ENCODE data around the gene WWOX. TPM values are rescaled to one million over a fixed set of nuclear protein-coding genes. Genes with fewer than 3 reads are reported as not detected.

WWOX gene
- total RNA-seq, 1 experiment from 2014 or later = 13.0 TPM

DNA sequence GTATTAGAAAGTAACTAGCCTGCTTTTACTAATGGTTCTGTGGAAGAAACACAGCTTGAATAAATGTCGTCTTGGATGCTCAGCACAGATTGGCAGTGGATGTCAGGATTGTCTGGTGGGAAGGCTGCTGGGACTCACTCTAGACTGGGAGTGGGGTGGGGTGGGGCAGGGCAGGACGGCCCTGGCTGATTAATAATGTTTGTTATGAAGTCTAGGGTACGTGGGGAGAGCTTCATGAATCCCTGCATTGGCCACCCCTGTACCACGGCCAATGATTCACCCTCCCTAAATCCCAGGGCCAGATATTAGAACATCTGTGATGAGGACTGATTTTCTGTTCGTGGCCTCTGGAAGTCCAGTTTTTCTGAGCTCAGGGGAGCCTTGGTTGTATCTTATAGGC is 421.0 kb downstream of the WWOX start:
- no peak for DNase-seq (ENCODE audit: low read depth)

DNA sequence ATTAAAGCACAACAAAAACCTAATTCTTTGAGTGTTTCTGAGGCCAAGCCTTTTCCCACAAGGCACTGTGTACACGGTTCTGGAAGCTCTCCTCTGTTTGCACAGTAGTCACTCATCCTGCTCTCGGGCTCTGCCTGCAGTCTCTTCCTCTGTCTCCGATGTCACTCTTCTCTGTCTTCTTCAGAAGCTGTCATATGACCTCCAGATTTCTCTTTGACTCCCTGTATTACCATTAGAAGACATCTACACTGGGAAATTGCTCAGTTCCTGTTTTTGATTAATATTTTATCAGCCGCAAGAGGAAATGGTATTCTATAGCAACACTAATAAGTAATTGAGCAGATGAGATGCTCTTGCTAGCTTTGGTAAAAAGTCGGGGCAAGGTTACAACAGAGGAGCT is 422.9 kb downstream of the WWOX start:
- DNase-seq (ENCODE audit: low read depth) = no peak

DNA sequence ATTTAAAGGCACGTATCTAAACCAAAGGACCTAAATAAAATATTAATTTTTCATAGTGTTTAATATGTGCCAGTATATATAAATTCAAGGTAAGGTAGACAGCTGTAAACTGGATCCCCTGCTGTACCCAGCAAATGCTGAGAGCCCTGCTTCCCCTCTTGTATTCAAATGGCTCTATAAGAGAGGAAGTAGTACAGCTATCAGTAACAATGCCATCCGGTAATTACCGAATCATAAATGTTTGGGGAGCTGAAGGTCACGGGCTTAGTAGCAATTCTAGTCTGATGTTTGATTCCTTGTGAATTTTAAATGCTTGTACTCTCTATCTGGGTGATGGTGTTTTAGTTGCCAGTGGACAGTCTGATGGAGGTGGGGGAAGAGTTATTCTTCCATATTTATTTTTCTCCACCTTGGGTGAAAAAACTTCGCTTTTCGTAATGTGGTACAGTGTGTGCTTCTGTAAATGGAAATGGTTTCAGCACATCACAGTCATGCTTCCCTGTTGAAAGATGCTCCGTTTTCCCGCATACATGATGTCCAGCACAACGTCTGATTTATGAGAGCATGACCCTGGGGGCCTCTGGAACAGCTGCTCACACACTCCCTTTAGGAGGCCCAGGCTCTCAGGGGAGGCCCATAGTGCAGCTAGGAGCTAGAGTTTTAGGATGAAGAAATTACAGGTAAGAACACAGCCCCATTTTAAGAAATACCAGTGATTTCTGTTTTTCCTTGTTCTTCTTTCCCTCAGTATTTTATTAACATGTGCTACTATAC is 423.9 kb downstream of the WWOX start:
- no peak for DNase-seq (ENCODE audit: low read depth)

DNA sequence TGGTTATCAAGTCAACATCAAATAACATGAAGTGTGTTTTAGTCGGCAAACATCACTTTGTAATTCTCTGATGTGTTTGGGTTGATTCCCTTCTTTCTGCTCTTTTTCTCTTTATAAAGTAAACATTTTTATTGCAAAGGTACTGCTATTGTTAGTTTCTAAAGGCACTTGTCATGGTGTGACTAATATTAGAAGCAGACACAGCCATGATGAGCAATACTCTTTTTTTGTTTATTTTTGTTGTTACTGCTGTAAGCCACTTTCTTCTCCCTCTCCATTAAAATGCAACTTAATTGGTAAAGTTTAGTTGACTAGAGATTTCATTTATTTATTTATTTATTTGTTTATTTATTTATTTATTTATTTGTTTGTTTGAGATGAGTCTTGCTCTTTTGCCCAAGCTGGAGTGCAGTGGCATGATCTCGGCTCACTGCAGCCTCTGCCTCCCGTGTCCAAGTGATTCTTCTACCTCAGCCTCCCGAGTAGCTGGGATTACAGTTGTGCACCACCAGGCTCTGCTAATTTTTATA is 424.7 kb downstream of the WWOX start:
- no peak for DNase-seq (ENCODE audit: low read depth)

DNA sequence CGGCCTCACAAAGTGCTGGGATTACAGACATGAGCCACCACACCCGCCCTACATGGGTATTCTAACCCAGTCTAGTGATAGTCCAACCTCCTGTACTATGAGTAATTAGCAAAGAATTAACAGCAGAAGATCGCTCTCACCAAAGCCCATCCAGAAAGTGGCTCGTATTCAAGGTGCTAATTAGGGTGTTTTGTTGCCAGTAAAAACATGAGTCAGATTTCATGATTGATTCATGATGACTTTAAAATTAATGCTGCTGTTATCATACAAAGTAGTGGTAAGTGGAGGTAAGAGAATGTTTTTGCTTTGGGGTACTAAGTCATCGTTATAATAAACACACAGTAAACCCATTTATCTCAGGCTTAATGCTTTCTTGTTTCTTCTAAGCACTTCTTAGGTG is 428.8 kb downstream of the WWOX start:
- DNase-seq (ENCODE audit: low read depth) = no peak

DNA sequence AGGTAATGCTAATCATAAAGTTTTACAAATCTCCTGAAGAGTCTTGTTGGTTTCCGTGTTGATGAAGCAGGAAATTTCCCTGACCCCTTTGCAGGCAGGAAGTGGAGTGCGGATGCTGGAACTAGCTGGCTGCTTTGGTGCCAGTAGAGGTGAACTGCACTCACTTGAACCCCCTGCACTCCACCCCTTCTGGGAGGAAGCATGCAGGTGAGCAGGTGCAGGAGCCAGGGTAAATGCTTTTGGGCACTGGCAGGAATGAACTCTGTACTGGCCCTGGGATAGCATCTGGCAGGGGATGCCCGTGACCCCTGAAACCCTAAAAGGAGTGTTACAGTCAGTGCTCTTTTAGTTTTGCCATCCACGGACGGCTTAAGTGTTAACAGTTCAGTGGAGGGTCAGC is 430.4 kb downstream of the WWOX start:
- DNase-seq (ENCODE audit: low read depth) = no peak

DNA sequence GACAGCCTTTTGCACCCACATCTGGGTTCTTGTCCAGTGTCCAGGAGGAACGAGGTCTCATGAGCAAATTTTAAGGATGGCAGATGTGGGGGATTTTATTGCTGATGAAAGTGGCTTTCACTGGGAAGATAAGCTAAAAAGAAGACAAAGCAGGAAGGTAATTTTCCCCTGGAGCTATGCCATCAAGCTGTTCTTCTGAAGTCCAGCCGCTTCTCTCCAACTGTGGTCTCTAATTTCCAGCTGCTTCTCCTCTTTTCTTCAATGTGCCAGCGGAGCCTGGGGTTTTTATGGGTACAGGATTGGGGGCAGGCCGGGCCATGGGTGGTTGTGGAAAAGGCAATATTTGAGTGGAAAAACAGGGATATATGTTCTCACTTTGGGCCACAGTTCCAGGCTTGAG is 430.8 kb downstream of the WWOX start:
- no peak for DNase-seq (ENCODE audit: low read depth)

DNA sequence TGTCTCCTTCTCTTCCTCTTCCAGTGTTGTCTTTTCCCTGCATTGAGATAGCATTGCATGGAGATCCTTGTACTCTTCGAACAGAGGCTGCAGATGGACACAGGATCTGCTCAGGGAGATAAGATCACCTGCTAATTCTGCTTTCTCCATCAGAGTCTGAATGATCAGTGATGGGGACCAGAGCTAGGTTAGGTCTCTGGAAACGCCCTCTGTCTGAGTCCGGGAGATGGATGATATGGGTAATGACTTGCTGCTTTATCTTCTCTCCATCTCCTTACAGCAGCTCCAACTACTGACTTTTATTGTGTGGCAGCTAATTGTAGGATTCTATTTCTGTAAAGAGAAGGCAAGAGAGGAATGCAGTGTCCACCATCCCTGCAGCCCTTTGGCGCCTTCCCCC is 435.6 kb downstream of the WWOX start:
- no peak for DNase-seq (ENCODE audit: low read depth)

DNA sequence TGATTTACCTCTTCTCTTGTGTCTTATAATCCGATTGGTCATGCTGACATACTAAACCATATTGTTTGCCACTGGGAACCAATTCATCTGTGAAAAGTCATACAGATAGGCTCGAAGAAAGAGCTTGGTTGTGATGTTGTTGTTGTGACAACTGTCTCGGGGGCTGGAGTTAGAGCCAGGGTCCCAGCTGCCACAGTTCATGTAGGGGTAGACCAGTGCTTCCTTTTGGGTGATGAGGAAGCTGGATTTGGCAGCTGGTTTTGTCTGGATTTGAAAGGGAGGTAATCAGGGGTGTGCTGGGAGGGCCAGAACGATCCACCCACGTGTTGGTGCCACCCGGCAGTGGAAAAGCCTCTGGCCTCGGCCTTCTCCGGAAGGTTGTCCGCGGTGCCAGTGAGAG is 438.1 kb downstream of the WWOX start:
- no peak for DNase-seq (ENCODE audit: low read depth)

DNA sequence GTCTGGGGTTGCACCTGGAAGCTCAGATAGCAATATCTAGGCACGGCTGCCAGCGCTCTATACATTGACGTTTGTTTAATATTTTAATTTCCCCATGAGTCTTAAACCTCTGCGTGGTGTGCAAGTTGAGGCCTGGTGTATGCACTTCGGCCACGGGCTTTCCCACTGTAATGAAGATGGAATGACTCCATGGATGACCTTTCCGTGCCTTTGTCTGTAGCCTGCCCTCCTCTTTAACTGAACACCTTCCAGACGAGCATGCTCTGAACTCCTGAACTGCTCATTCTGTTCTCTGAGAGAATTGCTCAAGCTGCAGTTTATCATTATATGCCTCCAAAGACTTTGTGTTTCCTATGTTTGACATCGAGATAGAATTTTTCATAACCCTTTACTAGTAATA is 438.8 kb downstream of the WWOX start:
- DNase-seq (ENCODE audit: low read depth) = no peak

DNA sequence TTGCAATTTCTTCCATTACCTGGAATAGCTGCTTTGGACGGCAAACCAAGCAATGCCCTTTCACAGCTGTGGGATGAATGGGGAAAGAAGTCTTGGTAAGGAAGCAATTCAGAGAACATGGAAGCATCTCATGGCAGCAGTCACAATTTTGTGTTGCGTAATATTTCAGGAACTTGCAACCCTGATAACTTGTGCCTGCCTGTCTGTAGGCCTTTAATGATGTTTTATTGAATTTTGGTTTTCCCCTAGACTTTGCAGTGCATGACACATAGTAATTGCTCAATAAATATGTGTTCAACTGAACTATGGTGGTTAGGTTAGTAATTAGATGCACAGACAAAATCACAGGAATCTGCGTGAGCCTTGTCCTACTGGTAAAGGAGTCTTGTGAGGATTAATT is 439.5 kb downstream of the WWOX start:
- DNase-seq (ENCODE audit: low read depth) = no peak

DNA sequence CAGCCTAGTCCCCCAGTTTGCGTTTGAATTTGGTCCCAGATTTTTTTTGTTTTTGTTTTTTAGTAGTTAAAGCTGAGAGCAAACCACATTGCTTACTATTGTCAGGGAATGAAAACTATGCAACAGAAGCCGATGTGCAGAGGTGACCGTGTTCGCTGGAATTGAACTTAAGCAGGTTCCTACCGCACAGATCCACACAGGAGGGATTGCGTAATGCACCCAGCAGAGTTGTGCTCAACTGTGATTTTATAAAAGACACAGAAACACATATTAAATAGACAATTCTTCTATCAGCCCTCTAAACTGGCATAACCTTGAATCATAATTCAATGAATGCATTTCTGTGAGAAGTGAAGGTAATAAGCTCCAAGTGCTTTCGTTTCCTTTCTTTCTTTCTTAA is 443.0 kb downstream of the WWOX start:
- DNase-seq (ENCODE audit: low read depth) = no peak

DNA sequence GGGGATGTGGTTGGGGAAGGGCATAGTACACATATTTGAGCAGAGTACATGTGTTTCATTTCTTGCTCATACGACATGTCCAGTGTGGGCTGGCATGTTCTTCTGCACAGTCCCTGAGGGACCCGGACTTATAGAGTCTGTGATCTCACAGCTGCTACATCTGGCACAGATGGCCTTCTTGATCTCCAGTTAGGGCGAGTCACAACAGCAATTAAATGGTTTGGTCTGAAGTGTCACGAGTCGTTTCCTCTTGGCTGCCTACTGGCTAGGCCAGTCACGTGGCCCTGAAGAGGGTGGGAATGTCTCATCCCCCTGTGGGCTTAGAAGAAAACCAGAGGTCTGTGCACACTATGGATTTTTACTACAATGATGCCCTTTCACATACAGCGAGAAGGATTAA is 443.6 kb downstream of the WWOX start:
- DNase-seq (ENCODE audit: low read depth) = peak; percentile 1

DNA sequence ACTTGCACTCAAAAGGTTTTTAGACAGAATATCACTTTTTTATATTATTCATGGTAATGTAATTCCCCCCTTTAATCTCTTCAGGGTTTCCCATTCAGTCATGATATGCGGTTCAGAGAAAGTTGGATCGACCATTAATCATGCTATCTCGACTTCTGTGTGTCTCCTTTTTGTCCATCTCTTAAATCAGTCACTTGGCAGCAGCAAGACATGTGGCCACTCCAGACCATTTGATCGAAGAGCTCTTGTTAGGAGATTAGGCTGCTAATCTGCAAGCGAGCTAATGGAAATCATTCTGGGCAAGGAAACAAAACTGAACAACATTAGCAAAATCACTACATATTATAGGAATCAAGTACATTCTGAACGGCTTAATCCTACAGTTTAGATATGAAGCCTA is 449.9 kb downstream of the WWOX start:
- DNase-seq (ENCODE audit: low read depth) = no peak

DNA sequence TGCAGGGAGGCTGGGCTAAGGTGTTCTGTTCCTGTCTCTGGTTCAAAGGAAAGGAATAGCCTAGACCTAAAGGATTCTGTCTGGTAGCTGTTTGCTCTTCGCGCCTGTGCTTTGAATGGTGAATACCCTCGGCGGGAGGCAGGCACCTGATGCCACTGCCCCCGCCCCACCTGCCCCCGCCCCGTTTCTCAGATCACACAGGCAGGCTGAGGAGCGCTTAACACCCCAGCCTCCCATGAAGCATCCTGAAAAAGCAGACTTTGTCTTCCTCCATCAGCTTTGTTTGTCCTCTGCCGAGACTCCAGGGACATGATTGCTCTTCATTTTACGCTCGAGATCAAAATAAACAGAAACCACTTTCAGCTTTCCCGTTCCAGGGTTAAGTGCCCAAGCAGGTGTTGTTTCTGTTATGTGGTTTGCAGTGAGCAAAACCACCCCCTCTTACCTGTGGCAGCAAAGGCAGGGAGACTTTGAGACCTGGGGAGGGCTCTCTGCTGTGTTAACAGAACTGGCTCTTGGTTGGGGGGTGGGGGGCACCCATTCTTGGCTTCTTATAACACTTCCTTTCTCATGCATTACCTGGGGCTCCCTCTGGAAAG is 452.1 kb downstream of the WWOX start:
- no peak for DNase-seq (ENCODE audit: low read depth)

DNA sequence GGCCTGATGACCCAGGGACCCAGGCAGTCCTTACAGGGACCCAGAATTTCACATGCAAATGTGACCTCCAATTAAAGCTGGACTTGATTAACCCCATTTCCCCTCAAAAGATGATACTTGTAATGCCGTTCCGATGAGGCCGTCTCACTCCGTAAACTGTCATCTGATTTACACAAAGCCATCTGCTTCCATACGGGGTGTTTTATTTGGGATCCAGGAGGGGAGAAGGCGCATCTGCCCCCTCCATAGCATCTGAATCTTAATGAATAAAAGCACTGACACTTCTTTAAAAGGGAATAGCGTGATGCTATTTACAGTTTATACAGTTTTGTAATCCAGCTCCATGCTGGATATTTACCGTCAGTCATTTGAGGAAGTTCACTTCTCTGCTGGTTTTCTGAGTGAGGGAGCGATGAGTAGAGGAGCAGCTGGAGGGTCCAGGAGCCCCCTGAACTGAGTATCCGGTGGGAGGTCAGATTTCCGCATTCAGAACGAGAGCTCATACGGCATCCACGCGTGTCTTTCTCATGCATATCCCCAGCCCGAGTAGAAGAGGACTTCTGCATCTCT is 452.7 kb downstream of the WWOX start:
- DNase-seq (ENCODE audit: low read depth) = no peak

DNA sequence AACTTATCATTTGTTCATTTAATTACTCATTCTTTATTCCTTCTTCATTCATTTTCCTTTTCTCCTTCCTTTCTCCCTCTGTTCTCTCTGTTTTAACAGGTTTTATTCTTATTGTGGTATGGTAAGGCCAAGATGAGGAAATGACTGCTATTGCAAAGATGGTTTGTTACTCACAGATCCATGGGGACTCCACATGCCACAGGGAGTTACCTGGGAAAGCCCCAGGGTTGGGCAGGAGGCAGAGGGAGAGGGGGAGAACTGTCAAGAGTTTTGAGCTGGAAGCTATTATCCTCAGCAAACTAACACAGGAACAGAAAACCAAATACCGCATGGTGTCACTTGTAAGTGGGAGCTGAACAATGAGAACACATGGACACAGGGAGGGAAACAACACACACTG is 453.3 kb downstream of the WWOX start:
- no peak for DNase-seq (ENCODE audit: low read depth)

DNA sequence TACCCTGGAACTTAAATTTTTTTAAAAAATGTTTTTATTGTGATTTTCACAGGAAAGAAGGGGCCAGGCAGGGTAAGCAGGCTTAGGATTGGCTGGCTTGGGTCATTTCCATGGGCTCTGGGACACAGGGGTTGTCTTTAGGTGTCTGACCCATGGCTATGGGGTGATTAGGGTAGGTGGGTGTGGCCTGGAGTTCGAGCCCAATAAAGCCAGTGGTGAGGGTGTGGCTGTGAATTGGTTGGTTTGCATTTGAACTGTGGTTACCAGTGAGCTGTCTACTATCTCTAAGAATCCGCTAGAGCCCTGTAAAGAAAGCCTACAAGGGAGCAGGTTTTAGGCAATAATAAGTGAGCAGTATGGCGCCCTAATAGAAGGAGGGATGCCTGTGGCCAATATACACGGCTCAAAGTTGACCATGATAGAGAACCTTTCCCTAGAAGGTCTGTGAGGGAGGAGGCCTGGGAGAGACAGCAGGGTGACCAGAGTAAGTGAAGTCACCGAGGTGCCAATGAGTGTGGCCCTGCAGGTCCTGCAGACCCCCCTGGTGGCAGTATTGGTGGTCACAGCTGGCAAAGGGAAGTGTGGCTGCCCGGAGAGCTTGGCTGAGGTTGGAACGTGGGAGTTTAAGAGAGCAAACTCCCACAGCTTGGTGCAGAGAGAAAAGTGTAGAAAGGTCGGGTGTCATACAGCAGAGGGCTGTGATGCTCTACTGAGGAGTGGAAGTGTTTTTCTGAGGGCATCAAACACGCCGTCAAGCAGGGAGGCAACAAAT is 454.0 kb downstream of the WWOX start:
- DNase-seq (ENCODE audit: low read depth) = no peak

DNA sequence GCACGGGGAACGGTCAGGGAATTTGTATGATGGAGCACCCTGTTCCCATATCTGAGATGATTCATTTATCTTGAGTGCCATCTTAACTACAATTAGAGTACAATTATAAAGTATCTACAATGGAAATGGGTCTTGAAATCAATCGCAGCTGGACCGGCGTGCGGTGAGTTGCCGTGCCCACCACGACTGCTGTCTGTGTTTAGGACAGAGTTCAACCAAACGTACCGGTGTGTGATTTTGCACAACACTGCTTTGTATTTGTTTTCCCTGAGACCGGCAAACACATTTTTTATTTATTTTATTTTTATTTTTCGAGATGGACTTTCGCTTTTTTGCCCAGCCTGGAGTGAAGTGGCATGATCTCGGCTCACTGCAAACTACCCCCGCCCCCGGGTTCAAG is 457.0 kb downstream of the WWOX start:
- no peak for DNase-seq (ENCODE audit: low read depth)

DNA sequence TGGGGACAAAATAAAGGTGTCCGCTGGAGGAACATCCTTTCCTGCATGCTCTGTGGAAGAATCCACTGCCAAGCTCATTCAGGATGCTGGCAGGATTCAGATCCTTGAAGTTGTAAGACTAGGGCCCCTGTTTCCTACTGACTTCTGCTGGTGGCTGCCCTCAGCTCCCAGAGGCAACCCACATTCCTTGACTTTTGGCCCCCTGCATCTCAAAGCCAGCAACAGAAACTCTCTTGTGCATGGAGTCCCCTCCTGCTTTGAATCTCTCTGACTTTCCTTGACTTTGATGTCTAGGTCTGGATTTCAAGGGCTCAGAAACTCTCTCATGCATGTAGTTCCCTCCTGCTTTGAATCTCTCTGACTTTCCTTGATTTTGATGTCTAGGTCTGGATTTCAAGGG is 461.5 kb downstream of the WWOX start:
- no peak for DNase-seq (ENCODE audit: low read depth)

DNA sequence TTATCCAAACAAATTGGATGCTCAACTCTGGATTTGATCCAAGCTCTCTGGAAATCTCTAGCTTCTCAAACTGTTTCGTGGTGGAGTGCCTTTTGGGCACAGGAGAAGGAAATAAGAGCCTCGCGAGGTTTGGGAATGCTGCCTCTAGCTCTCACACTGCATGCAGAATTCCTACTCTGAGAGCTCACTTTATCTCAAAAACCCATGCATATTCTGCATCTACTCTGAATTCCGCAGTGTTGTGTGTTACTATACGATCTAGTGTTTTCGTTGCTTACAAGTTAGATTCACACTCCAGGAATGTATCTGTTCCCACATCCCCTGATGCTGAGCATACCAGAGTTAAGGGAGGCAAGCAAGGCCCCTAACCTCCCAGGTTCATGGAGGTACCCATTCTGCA is 462.7 kb downstream of the WWOX start:
- DNase-seq (ENCODE audit: low read depth) = no peak

DNA sequence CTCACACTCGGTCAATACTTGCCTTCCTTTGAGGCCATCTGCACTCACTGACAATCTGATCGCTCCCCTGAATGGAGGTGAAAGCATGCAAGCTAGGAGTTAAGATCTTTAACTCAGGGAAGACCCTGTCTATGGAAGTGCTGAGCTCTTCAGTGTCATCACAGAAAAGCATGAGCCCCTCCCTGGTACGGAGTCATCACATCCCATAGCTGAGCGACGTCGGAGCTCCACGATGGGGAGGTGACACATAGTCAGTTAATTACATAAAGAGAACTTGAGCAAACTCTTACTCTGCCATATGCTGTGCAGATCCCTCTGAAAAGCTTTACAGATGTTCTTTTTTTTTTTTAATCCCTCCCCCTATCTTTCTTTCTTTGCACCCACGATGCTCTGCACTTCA is 463.2 kb downstream of the WWOX start:
- no peak for DNase-seq (ENCODE audit: low read depth)

Data from LHCN-M2 (cell line).